Breast epithelium (tissue), 3 donors: ENCODE data around the gene FLNC.

Source experiments
- CTCF ChIP-seq, 3 donors: fragments of 450-650 bp; IDR thresholded peaks; one replicate each; pipeline ENCODE4 v1.5.1; 2016 to 2017; ENCODE audit warnings: antibody characterized with exemption in 3 of 3, mild to moderate bottlenecking in 3 of 3, moderate library complexity in 3 of 3
- POLR2A ChIP-seq: fragments of 450-650 bp; IDR thresholded peaks from one replicate; pipeline ENCODE4 v1.6.1; 2016; ENCODE audit warnings: antibody characterized with exemption, mild to moderate bottlenecking, moderate library complexity
- POLR2AphosphoS5 ChIP-seq, 3 donors: sonication (generic); formaldehyde crosslinking; IDR thresholded peaks; one replicate each; pipeline ENCODE4 v1.6.1; 2017; ENCODE audit warnings: antibody characterized with exemption in 3 of 3

- TF ChIP-seq POLR2AphosphoS5 (IDR thresholded peaks at IDR 0.05) (no peak), CTCF (IDR thresholded peaks at IDR 0.05) (no peak), POLR2A (no peak)
Measured at GRCh38 chr7:128854396-128854795, 24.2 kb downstream of the FLNC start.
